Measurements from ENCODE around the gene LRTM2. TPM values are rescaled to one million over a fixed set of nuclear protein-coding genes. Genes with fewer than 3 reads are reported as not detected.

Gene LRTM2
- total RNA-seq, 4 donors from 2014 or later: not detected

DNA sequence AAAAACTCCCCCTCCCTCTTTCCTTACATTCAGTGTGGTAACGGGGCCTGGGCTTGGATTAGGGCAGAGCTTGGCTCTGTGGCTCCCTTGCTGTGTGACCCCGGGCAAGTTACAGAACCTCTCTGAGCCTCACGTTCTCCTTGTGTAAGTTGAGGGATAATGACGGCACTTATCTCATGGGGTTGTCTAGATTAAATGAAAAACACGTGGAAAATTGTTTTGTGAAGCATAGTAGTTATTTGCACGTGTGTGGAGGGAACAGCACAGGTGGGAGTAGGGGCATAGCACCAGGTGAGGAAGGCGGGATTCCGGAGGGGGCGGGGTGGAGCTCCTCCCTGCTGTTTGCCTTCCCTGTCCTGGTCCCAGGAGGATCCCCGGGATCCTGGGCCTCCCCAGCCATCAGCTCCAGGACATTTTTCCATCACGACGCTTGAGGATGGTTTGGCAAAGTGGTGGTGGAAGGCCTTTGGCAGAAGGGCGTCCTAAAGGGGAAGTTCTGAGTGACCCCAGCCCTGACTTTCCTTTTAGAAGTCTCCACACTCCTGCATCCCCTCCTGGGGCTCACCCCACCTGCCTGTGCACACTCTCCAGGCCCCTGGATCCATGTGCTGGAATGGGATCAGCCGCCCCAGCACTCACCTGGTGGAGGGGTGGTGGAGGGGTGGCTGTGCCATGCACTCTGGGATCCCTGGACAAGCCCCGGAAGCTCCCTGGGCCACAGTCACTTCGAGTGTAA lies 22.7 kb downstream of the LRTM2 start:
- H3K27me3 ChIP-seq: peaks cover 32% of the 10 kb centered on the region
- no peaks in the 10 kb centered on the region for H3K36me3 ChIP-seq
- no peak for ATAC-seq
- no peaks in the 10 kb centered on the region for H3K4me1 ChIP-seq
- no peak overlapping the region for H3K4me3 ChIP-seq
- H3K9me3 ChIP-seq: no peaks in the 10 kb centered on the region
- TF ChIP-seq POLR2AphosphoS5 (IDR thresholded peaks at IDR 0.05): no peak
- TF ChIP-seq, protein P1, sequence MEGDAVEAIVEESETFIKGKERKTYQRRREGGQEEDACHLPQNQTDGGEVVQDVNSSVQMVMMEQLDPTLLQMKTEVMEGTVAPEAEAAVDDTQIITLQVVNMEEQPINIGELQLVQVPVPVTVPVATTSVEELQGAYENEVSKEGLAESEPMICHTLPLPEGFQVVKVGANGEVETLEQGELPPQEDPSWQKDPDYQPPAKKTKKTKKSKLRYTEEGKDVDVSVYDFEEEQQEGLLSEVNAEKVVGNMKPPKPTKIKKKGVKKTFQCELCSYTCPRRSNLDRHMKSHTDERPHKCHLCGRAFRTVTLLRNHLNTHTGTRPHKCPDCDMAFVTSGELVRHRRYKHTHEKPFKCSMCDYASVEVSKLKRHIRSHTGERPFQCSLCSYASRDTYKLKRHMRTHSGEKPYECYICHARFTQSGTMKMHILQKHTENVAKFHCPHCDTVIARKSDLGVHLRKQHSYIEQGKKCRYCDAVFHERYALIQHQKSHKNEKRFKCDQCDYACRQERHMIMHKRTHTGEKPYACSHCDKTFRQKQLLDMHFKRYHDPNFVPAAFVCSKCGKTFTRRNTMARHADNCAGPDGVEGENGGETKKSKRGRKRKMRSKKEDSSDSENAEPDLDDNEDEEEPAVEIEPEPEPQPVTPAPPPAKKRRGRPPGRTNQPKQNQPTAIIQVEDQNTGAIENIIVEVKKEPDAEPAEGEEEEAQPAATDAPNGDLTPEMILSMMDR (IDR thresholded peaks at IDR 0.05): no peak
- no peak for TF ChIP-seq EP300 (IDR thresholded peaks at IDR 0.05)
- no peak for TF ChIP-seq POLR2A (IDR thresholded peaks at IDR 0.05)
- WGBS, 2 donors (ENCODE audit: low coverage in 1 of 2): 64 to 82% methylated on average over 4 to 7 of the region's 16 CpGs
- H3K27ac ChIP-seq: no peak overlapping the region

DNA sequence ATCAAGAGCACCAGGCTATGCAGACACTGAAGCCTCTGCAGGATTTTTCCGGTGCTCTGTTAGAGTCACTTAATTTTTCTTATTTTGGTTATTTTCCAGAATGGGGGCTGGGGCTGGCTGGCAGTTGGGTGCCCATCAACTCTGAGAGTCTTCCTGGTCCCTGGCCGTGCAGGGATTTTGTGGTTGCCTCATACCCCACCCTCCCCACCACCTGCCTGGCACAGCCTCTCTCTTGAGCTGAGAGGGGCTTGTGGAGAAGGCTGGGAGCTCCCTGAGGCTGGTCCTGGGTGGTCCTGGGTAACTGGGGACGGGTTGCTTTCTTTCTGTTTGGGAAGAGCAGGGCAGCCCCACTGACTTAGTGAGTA lies 23.3 kb downstream of the LRTM2 start:
- no peak overlapping the region for H3K27ac ChIP-seq
- WGBS, 2 donors (ENCODE audit: low coverage in 1 of 2): 40% methylated on average over 1 of the region's 3 CpGs; no CpG with 5 or more reads in 1 of the 2 donors
- ATAC-seq: no peak
- H3K27me3 ChIP-seq: peaks cover 32% of the 10 kb centered on the region
- no peak overlapping the region for H3K4me3 ChIP-seq
- no peak for TF ChIP-seq POLR2A (IDR thresholded peaks at IDR 0.05)
- TF ChIP-seq, protein P1 (IDR thresholded peaks at IDR 0.05): no peak
- TF ChIP-seq POLR2AphosphoS5 (IDR thresholded peaks at IDR 0.05): no peak
- no peak for TF ChIP-seq EP300 (IDR thresholded peaks at IDR 0.05)
- H3K36me3 ChIP-seq: no peaks in the 10 kb centered on the region
- no peaks in the 10 kb centered on the region for H3K4me1 ChIP-seq
- no peaks in the 10 kb centered on the region for H3K9me3 ChIP-seq

DNA sequence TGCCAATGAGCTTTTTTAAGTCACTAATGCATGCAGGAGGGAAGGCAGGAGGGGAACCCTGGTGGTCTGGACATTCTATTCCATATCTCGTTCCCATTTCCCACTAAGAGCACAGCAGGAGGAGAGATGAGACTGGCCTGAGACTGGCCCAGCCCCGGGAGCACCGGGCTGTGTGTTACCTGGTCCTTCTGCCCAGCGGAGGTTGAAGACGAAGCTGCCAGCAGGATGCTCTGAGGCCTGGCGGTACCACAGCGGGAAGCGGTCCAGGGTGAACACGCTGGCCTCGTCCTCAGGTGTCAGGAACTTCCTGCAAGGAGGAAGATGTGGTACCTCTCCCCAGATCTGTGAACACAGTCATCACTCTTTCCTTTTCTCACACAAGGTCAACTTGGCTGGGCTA lies 23.9 kb downstream of the LRTM2 start:
- Histone ChIP-seq H3K27ac (no peak overlapping the region), H3K36me3 (no peaks in the 10 kb centered on the region), H3K4me1 (no peaks in the 10 kb centered on the region), H3K9me3 (no peaks in the 10 kb centered on the region), H3K27me3 (peaks cover 32% of the 10 kb centered on the region), H3K4me3 (no peak overlapping the region)
- no peak for ATAC-seq
- 54 to 60% methylated on average over 1 to 9 of the region's 10 CpGs for WGBS, 2 donors (ENCODE audit: low coverage in 1 of 2)
- TF ChIP-seq POLR2AphosphoS5 (IDR thresholded peaks at IDR 0.05) (no peak), POLR2A (IDR thresholded peaks at IDR 0.05) (no peak), EP300 (IDR thresholded peaks at IDR 0.05) (no peak)
- TF ChIP-seq, protein P1 (IDR thresholded peaks at IDR 0.05): no peak

DNA sequence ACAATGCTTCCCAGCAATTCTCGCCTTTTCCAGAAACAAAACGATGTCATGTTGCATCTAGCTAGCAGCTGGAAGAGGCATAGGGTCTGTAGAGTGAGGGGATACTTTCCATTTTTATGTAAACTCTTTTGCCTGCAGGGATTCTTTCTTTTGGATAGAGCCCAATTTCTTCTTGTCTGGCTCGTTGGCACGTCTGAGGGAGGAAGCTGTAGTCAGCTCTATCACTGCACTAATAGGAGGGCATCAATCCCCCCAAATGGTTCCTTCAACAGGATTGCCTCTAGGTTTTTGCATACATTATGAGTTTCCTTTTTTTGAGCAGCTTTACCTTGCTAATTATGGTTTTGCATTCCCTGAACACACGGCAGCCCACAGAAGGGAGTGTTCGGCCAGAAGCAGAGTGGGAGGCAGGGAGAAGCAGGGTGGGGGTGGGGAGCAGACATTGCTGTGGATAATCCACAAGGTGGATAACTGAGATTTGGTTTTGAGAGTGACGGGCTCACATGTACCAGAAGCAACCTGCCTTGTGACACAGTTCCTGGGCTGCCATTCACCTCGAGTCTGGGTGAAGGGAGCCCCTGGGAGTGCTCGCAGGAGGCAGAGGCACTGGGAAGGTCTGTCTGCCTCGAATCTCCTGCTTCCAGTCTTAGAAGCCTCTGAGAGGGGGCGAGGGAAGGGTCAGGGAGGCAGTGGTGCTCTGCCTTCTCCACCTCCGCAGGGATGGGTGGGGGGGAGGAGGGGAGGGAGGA lies 24.5 kb downstream of the LRTM2 start:
- H3K9me3 ChIP-seq: no peaks in the 10 kb centered on the region
- no peak overlapping the region for H3K27ac ChIP-seq
- H3K4me1 ChIP-seq: no peaks in the 10 kb centered on the region
- TF ChIP-seq, protein P1 (IDR thresholded peaks at IDR 0.05): no peak
- no peak for TF ChIP-seq POLR2A (IDR thresholded peaks at IDR 0.05)
- TF ChIP-seq POLR2AphosphoS5 (IDR thresholded peaks at IDR 0.05): no peak
- TF ChIP-seq EP300 (IDR thresholded peaks at IDR 0.05): no peak
- H3K36me3 ChIP-seq: no peaks in the 10 kb centered on the region
- ATAC-seq: no peak
- WGBS, 2 donors (ENCODE audit: low coverage in 1 of 2): 33 to 57% methylated on average over 3 to 10 of the region's 12 CpGs
- H3K27me3 ChIP-seq: peaks cover 32% of the 10 kb centered on the region
- H3K4me3 ChIP-seq: no peak overlapping the region

Measured in gastroesophageal sphincter (tissue), 4 donors.